Nephron progenitor cell (in vitro differentiated cells): ENCODE measurements around the gene SERINC2.

Experiments used
- DNase-seq: peaks from one replicate; pipeline ENCODE4 v3.0.0; 2021
- H3K27ac Mint-ChIP-seq: 2 replicates; pipeline ENCODE4 v1.8.0; 2021; ENCODE audit warnings: mild to moderate bottlenecking, moderate library complexity, mixed read lengths
- H3K27me3 Mint-ChIP-seq: 2 replicates; pipeline ENCODE4 v1.8.0; 2021; ENCODE audit warnings: mild to moderate bottlenecking, low read depth, mixed read lengths; ENCODE audit not compliant: poor library complexity
- H3K36me3 Mint-ChIP-seq: 2 replicates; pipeline ENCODE4 v1.8.0; 2021; ENCODE audit warnings: low read depth, mixed read lengths
- H3K4me1 Mint-ChIP-seq: 2 replicates; pipeline ENCODE4 v1.8.0; 2021; ENCODE audit warnings: mixed read lengths
- H3K4me3 Mint-ChIP-seq: 2 replicates; pipeline ENCODE4 v1.8.0; 2021; ENCODE audit warnings: mild to moderate bottlenecking, moderate library complexity, mixed read lengths
- H3K9me3 Mint-ChIP-seq: 2 replicates; pipeline ENCODE4 v1.8.0; 2021; ENCODE audit warnings: mild to moderate bottlenecking, moderate library complexity, mixed read lengths
- CTCF ChIP-seq: fragments of 200-600 bp; sonication (generic); IDR thresholded peaks from 2 replicates; pipeline ENCODE4 v1.5.0; 2021; ENCODE audit warnings: antibody characterized with exemption

The SERINC2 gene

DNA sequence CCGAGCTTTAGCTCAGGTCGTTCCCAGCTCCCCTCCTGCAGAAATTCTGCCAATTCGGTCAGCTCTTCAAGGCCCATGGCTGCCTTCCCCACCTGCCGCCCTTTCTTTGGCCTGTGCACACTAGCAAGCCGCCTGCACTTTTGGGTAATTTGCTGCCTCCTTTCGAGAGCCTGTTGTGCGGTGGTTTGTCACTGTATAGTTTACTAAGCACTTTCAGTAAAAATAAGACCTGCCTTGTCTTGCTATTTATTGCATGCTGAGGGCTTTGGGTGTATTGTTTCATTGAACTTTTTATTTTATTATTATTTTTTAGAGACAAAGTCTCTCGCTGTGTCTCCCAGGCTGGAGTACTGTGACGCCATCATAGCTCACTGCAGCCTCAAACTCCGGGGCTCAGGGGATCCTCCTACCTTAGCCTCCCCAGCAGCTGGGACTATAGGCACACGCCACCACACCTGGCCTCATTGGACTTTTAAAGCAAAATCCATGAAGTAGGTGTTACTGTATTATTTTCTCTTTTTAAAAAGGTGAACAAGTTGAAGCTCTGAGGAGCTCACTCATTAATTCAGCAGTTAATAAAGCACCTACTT lies 39.0 kb upstream of the SERINC2 start:
- H3K9me3 Mint-ChIP-seq: no peaks in the 10 kb centered on the region
- no peak for DNase-seq
- peak overlapping the region; percentile 96 for H3K27ac Mint-ChIP-seq
- H3K27me3 Mint-ChIP-seq: peaks cover 10% of the 10 kb centered on the region
- H3K4me3 Mint-ChIP-seq: peak overlapping the region; percentile 84
- H3K4me1 Mint-ChIP-seq: peaks cover 43% of the 10 kb centered on the region
- TF ChIP-seq CTCF: no peak
- H3K36me3 Mint-ChIP-seq: no peaks in the 10 kb centered on the region

- TF ChIP-seq CTCF: no peak
- no peak for DNase-seq
- Mint-ChIP-seq H3K4me1 (peaks cover 46% of the 10 kb centered on the region), H3K9me3 (no peaks in the 10 kb centered on the region), H3K4me3 (no peak overlapping the region), H3K27me3 (peaks cover 10% of the 10 kb centered on the region), H3K27ac (no peak overlapping the region), H3K36me3 (no peaks in the 10 kb centered on the region)
These were observed 38.4 kb upstream of the SERINC2 start for GRCh38 chr1:31374511-31375196.

DNA sequence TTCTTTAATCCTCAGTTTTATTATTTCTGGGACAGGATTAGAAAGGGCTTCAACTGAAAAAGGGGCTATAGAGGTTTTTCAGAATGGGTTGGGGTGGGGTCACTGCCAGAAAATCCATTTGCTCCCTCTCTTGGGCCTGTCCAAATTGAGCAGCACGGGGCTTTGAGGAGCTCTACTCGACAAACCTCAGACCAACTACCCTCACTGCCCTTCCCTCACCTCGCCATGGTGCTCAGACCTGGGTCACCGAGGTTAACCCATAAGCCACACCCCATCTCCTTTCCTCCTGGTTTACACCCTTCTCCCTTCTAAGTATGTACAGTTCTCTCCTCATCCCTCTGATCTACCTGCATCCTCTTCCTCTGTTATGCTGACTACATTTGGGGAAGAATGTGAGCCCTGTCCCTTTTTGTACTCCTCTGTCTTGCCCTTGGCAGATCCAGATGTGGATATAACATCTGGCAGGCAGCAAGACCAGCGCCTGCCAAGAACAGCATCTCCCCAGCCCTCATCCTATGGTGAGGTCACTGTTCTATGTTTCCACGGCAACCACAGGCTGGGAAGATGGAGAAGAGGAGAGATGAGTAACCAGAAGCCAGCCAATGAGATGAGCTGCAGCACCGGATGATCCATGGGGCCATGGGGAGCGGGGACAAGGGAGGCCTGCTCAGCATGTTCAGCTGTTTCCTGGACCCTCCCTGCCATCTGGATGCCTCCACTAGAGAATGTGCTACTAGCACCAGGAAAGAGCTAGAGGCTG lies 36.5 kb upstream of the SERINC2 start:
- TF ChIP-seq CTCF: no peak
- Mint-ChIP-seq H3K9me3 (no peaks in the 10 kb centered on the region), H3K36me3 (no peaks in the 10 kb centered on the region), H3K4me1 (peaks cover 50% of the 10 kb centered on the region), H3K4me3 (no peak overlapping the region), H3K27ac (no peak overlapping the region), H3K27me3 (peaks cover 12% of the 10 kb centered on the region)
- DNase-seq: peak; percentile 23

GRCh38 chr1:31377364-31377863 lies 35.6 kb upstream of the SERINC2 start:
- DNase-seq: no peak
- peaks cover 41% of the 10 kb centered on the region for H3K4me1 Mint-ChIP-seq
- TF ChIP-seq CTCF: no peak
- peaks cover 10% of the 10 kb centered on the region for H3K27me3 Mint-ChIP-seq
- no peaks in the 10 kb centered on the region for H3K9me3 Mint-ChIP-seq
- no peaks in the 10 kb centered on the region for H3K36me3 Mint-ChIP-seq
- no peak overlapping the region for H3K4me3 Mint-ChIP-seq
- no peak overlapping the region for H3K27ac Mint-ChIP-seq

DNA sequence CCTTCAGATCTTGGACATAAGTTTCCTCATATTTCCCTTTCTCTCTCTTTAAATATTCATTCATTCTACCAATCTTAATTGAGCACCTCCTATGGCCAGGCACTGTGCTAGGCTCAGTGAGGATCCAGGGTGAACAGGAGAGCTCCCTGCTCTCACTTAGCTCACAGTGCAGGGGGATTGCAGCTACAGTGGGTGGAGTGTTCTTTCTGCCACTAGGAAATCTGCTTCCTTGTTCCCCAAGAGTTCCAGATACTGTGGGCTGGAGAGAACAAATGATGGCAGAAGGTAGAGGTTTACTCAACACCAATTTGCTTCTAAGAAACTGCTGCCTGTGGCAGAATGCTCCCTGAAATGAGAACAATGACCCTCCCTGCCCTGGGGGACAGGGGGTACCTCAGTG lies 35.0 kb upstream of the SERINC2 start:
- no peak for DNase-seq
- no peaks in the 10 kb centered on the region for H3K36me3 Mint-ChIP-seq
- no peak overlapping the region for H3K4me3 Mint-ChIP-seq
- peaks cover 36% of the 10 kb centered on the region for H3K4me1 Mint-ChIP-seq
- H3K9me3 Mint-ChIP-seq: no peaks in the 10 kb centered on the region
- no peak overlapping the region for H3K27ac Mint-ChIP-seq
- TF ChIP-seq CTCF: no peak
- peaks cover 13% of the 10 kb centered on the region for H3K27me3 Mint-ChIP-seq
